Measurements from ENCODE around the gene ABHD12.
A peak's percentile ranks its signal among the peaks of the same experiment; 100 is the strongest.

Gene ABHD12

DNA sequence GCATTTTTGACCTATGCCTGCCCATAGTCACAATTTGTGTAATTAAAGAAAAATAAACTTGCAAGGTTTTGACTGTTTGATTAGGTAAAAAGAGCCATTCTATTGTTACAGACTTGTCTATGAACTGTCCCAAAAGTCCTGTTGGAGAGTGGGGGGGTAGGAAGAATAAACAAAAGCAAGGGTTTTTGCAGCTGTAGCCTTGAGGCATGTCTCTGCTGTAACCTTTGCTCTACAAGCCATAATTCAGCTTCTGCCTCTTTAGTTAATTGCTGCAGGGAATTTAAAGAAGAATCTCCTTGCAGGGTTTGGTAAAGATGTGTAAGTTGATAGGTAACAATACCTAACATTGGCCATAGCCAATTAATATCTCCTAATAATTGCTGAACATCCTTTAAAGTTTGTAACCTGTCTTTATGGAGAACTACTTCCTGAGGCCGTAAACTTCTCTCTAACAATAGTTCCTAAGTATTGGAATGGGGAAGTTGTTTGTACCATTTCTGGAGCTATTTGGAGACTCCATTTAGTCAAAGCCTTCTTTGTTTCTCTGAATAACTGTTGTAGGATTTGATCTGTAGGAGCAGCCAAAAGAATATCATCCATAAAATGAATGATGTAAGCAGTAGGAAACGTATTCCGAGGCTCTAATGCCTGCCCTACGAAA lies 7.9 kb upstream of the ABHD12 start:
- H3K4me3 ChIP-seq (ENCODE audit: control insufficient read depth, low read depth, low read length) = no peak overlapping the region
- DNase-seq (ENCODE audit: low read depth) = no peak
- TF ChIP-seq, protein P1, sequence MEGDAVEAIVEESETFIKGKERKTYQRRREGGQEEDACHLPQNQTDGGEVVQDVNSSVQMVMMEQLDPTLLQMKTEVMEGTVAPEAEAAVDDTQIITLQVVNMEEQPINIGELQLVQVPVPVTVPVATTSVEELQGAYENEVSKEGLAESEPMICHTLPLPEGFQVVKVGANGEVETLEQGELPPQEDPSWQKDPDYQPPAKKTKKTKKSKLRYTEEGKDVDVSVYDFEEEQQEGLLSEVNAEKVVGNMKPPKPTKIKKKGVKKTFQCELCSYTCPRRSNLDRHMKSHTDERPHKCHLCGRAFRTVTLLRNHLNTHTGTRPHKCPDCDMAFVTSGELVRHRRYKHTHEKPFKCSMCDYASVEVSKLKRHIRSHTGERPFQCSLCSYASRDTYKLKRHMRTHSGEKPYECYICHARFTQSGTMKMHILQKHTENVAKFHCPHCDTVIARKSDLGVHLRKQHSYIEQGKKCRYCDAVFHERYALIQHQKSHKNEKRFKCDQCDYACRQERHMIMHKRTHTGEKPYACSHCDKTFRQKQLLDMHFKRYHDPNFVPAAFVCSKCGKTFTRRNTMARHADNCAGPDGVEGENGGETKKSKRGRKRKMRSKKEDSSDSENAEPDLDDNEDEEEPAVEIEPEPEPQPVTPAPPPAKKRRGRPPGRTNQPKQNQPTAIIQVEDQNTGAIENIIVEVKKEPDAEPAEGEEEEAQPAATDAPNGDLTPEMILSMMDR (conservative IDR thresholded peaks at IDR 0.05; ENCODE audit: control insufficient read depth, insufficient read depth, low read depth, low read length) = no peak

DNA sequence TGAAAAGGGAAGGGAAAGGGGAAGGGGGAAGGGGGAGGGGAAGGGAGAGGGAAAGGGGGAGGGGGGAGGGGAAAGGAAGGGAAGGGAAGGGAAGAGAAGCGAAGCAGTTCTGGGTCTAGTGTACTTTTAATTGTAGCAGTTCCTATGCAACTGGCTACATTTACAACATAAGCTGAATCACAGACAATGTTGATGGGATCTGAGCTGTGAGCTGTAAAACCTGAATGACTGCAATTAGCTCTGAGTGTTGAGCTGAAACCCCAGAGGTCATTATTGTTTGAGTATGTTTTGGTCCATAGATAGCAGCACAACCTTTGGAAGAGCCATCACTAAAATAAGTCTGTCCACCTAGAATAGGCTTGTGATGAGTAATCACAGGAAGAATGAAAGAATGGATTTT lies 7.2 kb upstream of the ABHD12 start:
- TF ChIP-seq, protein P1 (conservative IDR thresholded peaks at IDR 0.05; ENCODE audit: control insufficient read depth, insufficient read depth, low read depth, low read length) = no peak
- no peak overlapping the region for H3K4me3 ChIP-seq (ENCODE audit: control insufficient read depth, low read depth, low read length)
- no peak for DNase-seq (ENCODE audit: low read depth)

DNA sequence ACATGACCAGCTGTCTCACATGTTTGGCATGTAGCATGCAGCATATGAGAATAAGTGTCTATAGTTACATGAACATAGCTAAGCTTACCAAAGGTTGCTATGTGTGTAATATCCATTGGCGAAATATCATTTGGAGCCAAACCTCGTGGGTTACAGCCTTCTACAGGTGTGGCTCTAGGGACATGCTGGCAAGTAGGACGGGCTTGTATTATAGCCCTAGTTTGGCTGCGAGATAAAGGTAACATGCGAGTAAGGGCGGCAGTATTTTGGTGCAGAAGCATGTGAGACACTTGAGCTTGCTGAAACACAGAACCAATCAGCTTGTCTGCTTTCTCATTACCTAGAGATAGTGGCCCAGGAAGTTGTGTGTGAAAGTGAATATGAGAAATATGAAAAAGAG lies 6.5 kb upstream of the ABHD12 start:
- no peak overlapping the region for H3K4me3 ChIP-seq (ENCODE audit: control insufficient read depth, low read depth, low read length)
- DNase-seq (ENCODE audit: low read depth) = no peak
- TF ChIP-seq, protein P1 (conservative IDR thresholded peaks at IDR 0.05; ENCODE audit: control insufficient read depth, insufficient read depth, low read depth, low read length) = no peak

DNA sequence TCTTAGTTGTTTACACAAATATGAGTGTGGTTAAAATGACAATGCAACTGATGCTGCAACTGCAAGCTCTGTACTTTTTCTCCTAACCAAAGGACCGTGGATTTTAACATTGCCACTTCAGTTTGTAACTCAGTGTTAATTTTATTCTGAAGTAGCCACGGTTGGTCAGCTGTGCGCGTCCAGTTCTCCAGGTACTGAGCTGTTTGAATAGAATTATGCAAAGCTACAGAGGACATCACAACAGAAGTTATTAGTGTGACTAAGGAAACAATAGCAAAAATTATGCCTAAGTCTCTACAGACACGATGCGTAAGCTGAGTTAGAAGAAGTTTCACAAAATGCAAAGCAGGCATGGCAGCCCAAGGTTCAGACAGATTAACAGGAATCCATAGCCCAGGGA lies 4.4 kb upstream of the ABHD12 start:
- TF ChIP-seq, protein P1 (conservative IDR thresholded peaks at IDR 0.05; ENCODE audit: control insufficient read depth, insufficient read depth, low read depth, low read length) = no peak
- no peak overlapping the region for H3K4me3 ChIP-seq (ENCODE audit: control insufficient read depth, low read depth, low read length)
- DNase-seq (ENCODE audit: low read depth) = no peak

DNA sequence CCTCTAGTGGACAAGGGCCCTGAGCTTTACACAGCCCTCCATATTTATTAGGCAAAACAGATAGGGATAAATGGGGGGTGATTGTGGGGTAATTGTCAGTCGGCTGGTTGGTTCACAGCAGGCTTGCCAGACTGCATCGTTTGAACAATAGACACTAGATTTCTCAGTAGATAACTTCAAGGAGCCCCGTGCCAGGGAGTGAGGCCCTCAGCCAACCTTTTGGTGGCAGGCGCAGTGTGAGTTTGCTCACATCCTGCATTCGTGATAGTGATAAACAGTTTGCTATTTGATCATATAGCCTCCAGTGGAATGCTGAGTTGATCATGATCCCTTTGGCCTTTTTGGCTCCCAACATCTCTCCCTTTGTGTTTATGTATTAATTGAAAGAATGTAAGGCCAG lies 3.6 kb upstream of the ABHD12 start:
- no peak for DNase-seq (ENCODE audit: low read depth)
- TF ChIP-seq, protein P1 (conservative IDR thresholded peaks at IDR 0.05; ENCODE audit: control insufficient read depth, insufficient read depth, low read depth, low read length) = no peak
- no peak overlapping the region for H3K4me3 ChIP-seq (ENCODE audit: control insufficient read depth, low read depth, low read length)

DNA sequence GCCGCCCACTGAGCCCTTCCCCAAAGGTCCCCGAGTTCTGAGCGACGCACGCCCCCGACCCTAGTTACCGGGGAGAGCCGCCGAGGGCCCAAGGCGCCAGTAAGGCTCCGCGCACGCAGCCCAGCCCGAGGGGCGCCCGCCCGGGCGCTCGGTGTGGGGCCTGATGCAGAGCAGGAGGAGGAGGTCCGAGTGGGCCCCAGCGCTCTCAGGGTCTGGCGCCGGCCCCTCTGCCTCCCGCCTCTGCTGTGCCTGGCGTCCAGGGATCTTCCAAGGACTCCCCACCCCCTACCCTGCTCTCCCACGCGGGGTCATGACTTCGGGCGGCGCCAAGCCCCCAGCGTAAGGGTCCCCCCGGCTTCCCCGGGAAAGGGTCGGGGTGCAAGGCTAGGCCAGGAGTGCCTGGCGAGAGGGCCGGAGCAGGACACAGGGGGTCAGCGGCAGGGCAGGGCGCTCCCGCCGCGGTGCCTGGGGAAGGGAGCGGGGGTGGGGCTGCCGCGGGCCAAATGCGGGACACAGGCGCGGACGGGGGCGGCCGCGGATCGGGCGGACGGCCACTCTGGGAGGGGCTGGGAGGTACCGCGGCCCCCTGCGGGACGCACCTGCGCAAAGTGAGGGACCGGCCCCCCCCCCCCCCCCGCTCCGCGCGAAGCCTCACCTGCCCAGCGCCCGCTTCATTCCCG lies 637 bp downstream of the ABHD12 start:
- TF ChIP-seq, protein P1 (conservative IDR thresholded peaks at IDR 0.05; ENCODE audit: control insufficient read depth, insufficient read depth, low read depth, low read length) = no peak
- no peak for DNase-seq (ENCODE audit: low read depth)
- peak overlapping the region; percentile 76 for H3K4me3 ChIP-seq (ENCODE audit: control insufficient read depth, low read depth, low read length)

Measured in fibroblast of mammary gland (primary cell).